Kidney (tissue), 14 donors: ENCODE data around the gene TTYH2. TPM values are rescaled to one million over a fixed set of nuclear protein-coding genes. Genes with fewer than 3 reads are reported as not detected.

ENCODE experiments used
- DNase-seq, 5 donors: peaks; one replicate each; pipeline ENCODE4 v3.0.0-alpha.2; 2013 to 2020
- FAIRE-seq: peaks from 2 replicates; lab custom pipeline; 2012; peaks lifted over from hg19 to GRCh38; lab: Jason Lieb, UNC
- H3K27ac ChIP-seq, 2 donors: one replicate each; pipeline ENCODE4 v1.7.0; 2013; ENCODE audit warnings: low read depth in 2 of 2, low read length in 2 of 2, inconsistent platforms in 1 of 2
- H3K27me3 ChIP-seq: one replicate; pipeline ENCODE4 v1.7.1; 2013; ENCODE audit warnings: low read length, inconsistent platforms; ENCODE audit not compliant: control insufficient read depth, insufficient read depth
- H3K36me3 ChIP-seq, 3 donors: one replicate each; pipeline versions ENCODE4 v1.7.0 to v1.7.1; 2013; ENCODE audit warnings: low read length in 3 of 3, control low read depth in 1 of 3, inconsistent platforms in 1 of 3; ENCODE audit not compliant: insufficient read depth in 3 of 3, control insufficient read depth in 2 of 3
- H3K4me1 ChIP-seq, 3 donors: one replicate each; pipeline versions ENCODE4 v1.7.0 to v1.7.1; 2013; ENCODE audit warnings: low read length in 3 of 3, inconsistent platforms in 1 of 3, low read depth in 1 of 3; ENCODE audit not compliant: control insufficient read depth in 2 of 3, insufficient read depth in 2 of 3
- H3K4me3 ChIP-seq, 3 donors: one replicate each; pipeline versions ENCODE4 v1.7.0 to v1.8.1; 2013; ENCODE audit warnings: low read length in 3 of 3, control low read depth in 1 of 3, inconsistent platforms in 1 of 3
- H3K9ac ChIP-seq, 3 donors: one replicate each; pipeline versions ENCODE4 v1.7.0 to v1.7.1; 2013; ENCODE audit warnings: low read length in 3 of 3, control low read depth in 1 of 3, inconsistent platforms in 1 of 3
- H3K9me3 ChIP-seq, 3 donors: one replicate each; pipeline versions ENCODE4 v1.7.0 to v1.7.1; 2013; ENCODE audit warnings: low read length in 3 of 3, control low read depth in 1 of 3, inconsistent platforms in 1 of 3; ENCODE audit not compliant: control insufficient read depth in 2 of 3, insufficient read depth in 1 of 3
- intact Hi-C: fragments of 100-400 bp; cut with DNase I; formaldehyde crosslinking; loops from one replicate; pipeline ENCODE4 v1.11.1; 2022
- polyA plus RNA-seq: library from polyadenylated mRNA; stranded (reverse); fragments of 350-450 nt; fragmentation: Illumina TruSeq; extraction: RNeasy Lipid Tissue Mini Kit (QIAGEN cat#74804); gene quantifications from one replicate; pipeline ENCODE4 v1.2.3, GENCODE V29; 2014; ENCODE audit warnings: low read depth, low replicate concordance; ENCODE audit not compliant: insufficient read depth
- total RNA-seq: library from RNA; stranded (reverse); fragmentation: NEBNext Ultra II Directional; extraction: Animal tissue kit (Norgen Biotek cat#: 25700); gene quantifications from one replicate; pipeline ENCODE4 v1.2.1, GENCODE V29; 2021
- TF ChIP-seq, protein P1 (sequence below): IDR thresholded peaks from 3 replicates; pipeline ENCODE4 v1.5.1; 2012; ENCODE audit warnings: mild to moderate bottlenecking, moderate library complexity, borderline replicate concordance; ENCODE audit not compliant: insufficient read depth; ENCODE audit errors: extremely low read depth
- donor health status: control.
- donor health status: control.
- donor health status: control.
- donor health status: control.
- donor health status: control.
- donor health status: DM: yes; HTN: yes; CAD: no.
- donor health status: Normal renal cell carcinoma (clear cell type).

TTYH2 gene
- total and polyA plus RNA-seq, 2 donors from 2014 or later = 2.4 to 7.1 TPM

DNA sequence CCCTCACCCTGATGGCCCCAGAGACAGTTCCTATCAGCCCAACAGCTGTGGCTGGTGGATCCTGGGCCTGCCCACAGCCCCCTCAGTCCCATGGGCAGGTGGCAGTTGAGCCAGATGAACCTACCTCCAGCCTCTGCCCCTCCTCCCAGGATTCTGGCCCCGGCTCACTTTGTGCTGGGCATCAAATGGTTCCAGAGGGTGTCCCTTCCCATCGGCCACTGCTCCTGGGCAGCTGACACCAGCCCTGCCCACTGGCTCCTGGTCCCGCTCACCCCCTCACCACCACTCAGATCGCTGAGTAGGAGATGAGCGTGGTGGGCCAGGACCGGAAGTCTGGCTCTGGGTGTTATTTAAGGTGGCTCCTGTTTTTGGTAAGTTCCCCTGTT lies 2.0 kb downstream of the TTYH2 start:
- H3K4me3 ChIP-seq = no peak overlapping the region
- peaks cover 0 to 13% (median 0%) of the 10 kb centered on the region in 3 donors for H3K4me1 ChIP-seq
- H3K9me3 ChIP-seq = no peaks in the 10 kb centered on the region
- no peaks in the 10 kb centered on the region for H3K27me3 ChIP-seq
- TF ChIP-seq, protein P1, sequence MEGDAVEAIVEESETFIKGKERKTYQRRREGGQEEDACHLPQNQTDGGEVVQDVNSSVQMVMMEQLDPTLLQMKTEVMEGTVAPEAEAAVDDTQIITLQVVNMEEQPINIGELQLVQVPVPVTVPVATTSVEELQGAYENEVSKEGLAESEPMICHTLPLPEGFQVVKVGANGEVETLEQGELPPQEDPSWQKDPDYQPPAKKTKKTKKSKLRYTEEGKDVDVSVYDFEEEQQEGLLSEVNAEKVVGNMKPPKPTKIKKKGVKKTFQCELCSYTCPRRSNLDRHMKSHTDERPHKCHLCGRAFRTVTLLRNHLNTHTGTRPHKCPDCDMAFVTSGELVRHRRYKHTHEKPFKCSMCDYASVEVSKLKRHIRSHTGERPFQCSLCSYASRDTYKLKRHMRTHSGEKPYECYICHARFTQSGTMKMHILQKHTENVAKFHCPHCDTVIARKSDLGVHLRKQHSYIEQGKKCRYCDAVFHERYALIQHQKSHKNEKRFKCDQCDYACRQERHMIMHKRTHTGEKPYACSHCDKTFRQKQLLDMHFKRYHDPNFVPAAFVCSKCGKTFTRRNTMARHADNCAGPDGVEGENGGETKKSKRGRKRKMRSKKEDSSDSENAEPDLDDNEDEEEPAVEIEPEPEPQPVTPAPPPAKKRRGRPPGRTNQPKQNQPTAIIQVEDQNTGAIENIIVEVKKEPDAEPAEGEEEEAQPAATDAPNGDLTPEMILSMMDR = no peak
- no peak overlapping the region for H3K27ac ChIP-seq
- DNase-seq (peak in 1 of 5 donors; percentile 56), FAIRE-seq (no peak)
- intact Hi-C loops = no loop called here
- peaks cover 0 to under 1% (median 0%) of the 10 kb centered on the region in 3 donors for H3K36me3 ChIP-seq
- no peak overlapping the region for H3K9ac ChIP-seq

DNA sequence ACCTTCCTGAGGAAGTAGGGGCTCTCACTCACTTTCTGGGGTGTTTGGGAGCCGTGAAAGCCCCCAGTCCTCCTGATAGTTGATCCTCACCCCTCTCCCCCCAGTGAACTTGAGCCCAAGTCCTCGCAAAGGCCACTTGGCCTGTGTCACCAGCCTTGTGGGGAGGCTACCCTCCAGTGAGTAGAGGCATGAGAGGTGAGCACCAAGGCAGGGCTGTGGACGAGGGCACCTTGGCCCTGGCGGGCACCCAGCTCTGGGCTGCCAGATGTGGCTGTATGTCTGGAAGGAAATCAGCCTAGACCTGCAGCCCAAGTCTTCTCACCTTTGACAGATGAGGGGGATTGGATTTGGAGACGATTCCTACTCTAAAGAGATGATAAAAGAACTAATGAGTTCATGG lies 3.1 kb downstream of the TTYH2 start:
- intact Hi-C loops = no loop called here
- Histone ChIP-seq H3K27ac (no peak overlapping the region), H3K4me1 (peaks cover 0 to 13% (median 0%) of the 10 kb centered on the region in 3 donors), H3K9me3 (no peaks in the 10 kb centered on the region), H3K36me3 (no peaks in the 10 kb centered on the region), H3K27me3 (no peaks in the 10 kb centered on the region), H3K4me3 (no peak overlapping the region), H3K9ac (no peak overlapping the region)
- FAIRE-seq = no peak
- TF ChIP-seq, protein P1 = no peak
- no peak for DNase-seq

DNA sequence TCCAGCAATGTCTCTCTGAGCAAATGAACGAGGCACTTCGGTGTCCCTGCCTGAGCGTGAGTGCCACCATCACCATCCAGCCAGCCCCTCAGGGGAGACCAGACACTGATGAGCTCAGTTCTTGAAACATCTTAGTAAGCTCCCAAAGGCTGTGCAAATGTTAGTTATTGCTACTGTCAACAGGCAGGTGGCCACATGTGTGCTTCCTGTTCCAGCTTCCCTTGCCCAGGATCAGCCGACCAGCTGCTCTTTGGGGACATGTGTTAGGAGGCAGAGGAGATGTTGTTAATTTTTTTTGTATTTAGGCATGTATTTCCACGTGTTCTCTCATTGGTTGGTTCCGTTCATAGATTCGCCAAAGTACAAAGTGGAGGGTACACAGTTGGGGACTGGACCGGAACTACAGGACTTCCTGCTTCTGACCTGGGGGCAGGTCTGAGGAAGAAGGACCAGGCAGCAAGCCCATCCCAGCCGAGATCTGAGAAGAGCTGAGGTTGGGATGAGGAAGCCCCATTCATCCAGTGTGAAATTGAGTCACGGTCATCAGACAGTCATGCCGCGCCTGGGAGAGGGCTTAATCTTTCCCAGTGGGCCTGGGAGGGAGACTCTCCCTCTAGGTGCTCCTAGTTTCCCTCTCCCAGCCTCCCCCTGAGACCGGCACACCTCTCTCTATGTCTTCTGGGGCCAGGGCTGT lies 3.8 kb downstream of the TTYH2 start:
- DNase-seq (no peak), FAIRE-seq (no peak)
- no peaks in the 10 kb centered on the region for H3K36me3 ChIP-seq
- intact Hi-C loops = no loop called here
- H3K4me1 ChIP-seq = peaks cover 0 to 8% (median 0%) of the 10 kb centered on the region in 3 donors
- no peak overlapping the region for H3K27ac ChIP-seq
- no peaks in the 10 kb centered on the region for H3K9me3 ChIP-seq
- TF ChIP-seq, protein P1 = no peak
- no peaks in the 10 kb centered on the region for H3K27me3 ChIP-seq
- H3K4me3 ChIP-seq = no peak overlapping the region
- H3K9ac ChIP-seq = no peak overlapping the region
